ENCODE data around the gene TRMT112.

TRMT112 gene

GRCh38 chr11:64275841-64276240 lies 41.5 kb downstream of the TRMT112 start:
- no peak for DNase-seq (ENCODE audit: low read depth, low spot score)

- DNase-seq (ENCODE audit: low read depth, low spot score): peak; percentile 71
Observed at GRCh38 chr11:64275031-64275800, 42.1 kb downstream of the TRMT112 start.

DNA sequence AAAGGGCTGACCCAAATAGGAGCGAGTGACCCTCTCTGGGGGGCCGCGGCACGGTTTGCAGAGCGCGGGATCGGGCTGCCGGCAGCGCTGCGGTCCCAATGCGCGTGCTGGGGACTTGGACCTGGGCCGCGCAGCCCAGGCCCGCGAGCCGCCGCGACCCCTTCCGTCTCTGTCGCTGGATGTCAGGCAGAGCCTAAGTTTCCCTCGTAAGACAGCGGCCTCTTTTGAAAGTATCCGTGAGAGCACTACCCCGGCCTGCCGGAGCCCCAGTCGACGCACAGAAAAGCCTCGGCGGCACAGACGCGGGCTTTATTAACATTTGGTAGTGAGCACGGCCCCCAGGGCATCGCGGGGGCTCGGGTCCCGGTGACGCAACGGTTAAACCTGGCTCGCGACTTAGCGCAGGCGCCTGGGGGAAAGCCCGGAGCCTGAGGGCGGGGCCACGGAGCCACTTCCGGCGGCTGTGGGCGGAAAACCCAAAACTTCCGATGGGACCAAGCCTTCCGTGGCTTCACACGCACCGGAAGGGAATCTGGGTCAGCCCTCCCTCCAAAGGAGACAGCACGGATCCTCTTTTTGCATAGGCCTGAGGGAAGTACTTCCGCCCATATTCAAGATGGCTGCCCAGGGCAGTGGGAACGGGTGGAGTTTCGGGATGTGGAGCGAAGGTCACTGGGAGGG lies 47.7 kb downstream of the TRMT112 start:
- DNase-seq (ENCODE audit: low read depth, low spot score): peak; percentile 100

DNA sequence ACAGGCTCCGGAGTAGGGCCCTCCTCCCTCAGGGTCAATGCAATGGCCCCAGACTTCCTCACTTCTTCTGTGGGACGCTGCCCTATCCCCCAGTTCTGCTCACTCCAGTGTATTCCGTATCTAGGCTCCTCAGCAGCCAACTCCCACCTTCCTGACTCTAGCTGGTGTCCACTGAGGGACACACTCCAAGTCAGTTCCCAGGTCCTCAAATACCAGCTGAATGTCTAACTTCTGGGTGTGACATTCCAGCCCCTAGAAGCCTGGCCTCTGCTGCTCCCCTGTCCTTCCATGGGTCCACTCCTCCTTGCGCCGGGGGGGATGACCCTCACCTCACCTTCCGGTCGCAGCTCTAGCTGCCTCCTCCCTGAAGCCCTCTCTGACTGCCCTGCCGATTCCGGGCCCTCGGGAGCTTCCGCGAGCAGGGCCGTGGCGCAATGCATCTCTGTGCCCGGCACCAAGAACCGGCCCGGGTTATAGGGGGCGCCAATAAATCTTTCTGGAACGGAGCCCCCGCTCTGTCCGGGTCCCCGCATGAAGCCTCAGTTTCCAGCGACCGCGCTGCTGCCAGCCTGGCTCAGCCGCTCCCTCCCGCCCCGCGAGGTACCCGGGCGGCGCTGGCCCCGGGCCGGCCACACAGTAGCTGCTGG lies 48.3 kb downstream of the TRMT112 start:
- DNase-seq (ENCODE audit: low read depth, low spot score): peak; percentile 87

DNA sequence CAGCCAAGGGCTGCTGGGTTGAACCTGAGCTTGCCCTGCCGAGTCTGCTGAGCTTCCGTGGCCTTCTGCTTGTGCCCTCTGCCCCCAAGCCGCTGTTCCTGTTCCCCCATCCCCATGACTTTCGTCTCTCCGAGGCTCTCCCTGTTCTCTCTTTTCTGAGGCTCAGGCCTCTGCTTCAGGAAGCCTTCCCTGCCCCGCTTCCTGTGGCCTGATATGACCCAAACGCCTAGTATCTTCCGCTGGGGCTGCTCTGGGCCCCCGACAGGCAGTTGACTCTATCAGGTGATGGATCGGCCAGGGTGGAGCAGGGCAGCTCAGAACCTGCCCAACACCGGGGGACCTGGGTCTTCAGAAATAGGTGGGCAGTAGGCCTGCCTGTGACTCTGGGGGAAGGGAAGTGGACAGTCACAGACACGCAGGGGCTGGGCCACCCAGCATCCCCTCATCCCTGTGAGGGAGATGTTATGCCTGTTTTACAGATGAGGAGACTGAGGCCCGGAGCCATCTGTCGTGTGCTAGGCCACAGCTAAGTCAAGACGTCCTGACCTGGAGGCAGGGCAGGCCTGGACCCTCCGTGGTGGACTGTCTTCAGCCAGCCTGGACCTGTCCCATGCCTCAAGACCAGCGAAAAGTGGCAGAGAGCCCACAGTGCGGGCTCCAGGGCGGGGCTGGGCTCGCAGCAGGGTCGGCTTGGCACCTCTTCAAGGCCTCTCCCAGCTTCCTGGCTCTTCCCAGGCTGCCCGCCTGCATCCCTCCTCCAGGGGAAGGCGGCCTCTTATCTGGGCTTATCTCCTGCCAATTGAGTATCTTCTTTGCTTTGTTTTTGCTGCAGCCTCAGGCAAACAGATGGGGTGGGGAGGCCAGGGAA lies 49.1 kb downstream of the TRMT112 start:
- DNase-seq (ENCODE audit: low read depth, low spot score): no peak

DNA sequence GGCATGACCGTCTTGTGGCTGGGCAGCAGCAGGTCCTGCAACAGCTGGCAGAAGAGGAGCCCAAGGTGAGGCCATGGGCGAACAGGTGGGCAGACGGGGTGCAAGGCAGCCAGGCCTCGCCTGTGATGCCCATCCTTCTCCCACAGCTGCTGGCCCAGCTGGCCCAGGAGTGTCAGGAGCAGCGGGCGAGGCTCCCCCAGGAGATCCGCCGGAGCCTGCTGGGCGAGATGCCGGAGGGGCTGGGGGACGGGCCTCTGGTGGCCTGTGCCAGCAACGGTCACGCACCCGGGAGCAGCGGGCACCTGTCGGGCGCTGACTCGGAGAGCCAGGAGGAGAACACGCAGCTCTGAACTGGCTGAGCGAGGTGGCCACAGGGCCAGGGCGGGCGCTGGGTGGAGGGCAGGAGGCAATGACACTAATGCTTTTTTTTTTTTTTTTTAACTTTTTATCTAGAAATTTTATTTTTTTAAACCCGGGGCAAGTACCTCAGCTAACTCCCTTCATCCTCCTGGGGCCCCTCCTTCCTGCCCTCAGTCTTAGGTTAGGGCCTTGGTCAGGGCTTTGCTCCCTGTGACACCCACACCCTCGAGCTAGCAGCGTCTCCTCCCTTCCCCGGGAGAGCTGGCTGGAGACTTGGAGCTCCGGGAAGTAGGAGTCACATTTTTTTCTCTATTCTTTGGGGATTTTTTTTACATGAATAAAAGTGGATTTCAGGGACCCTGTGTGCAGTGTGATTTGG lies 50.0 kb downstream of the TRMT112 start:
- no peak for DNase-seq (ENCODE audit: low read depth, low spot score)

Data from ELF-1 (cell line).